OCI-LY1 (cell line): ENCODE data around the gene TGM1.
"Not testable (repeated sequence)": the region's sequence is repeated elsewhere in the genome, so short reads cannot be mapped to it uniquely, and the experiment has no call there.

ENCODE experiments used
- H2AFZ ChIP-seq: fragments of 200-600 bp; sonication (generic), shearing (Covaris generic); 2 replicates; pipeline ENCODE4 v1.6.0; 2014; ENCODE audit warnings: antibody characterized with exemption, mild to moderate bottlenecking, low read length
- H3F3A ChIP-seq: fragments of 200-600 bp; sonication (generic), shearing (Covaris generic); 2 replicates; pipeline ENCODE4 v1.6.0; 2014; ENCODE audit warnings: mild to moderate bottlenecking, antibody characterized with exemption, low read length, moderate library complexity; ENCODE audit not compliant: insufficient read depth
- H3K27ac ChIP-seq: fragments of 200-600 bp; sonication (generic); 2 replicates; pipeline ENCODE4 v1.5.1; 2014; ENCODE audit warnings: low read length, mixed run types, mild to moderate bottlenecking, low read depth; ENCODE audit not compliant: poor library complexity, severe bottlenecking
- H3K27me3 ChIP-seq: fragments of 200-600 bp; sonication (generic); 2 replicates; pipeline ENCODE4 v1.6.0; 2014; ENCODE audit warnings: antibody characterized with exemption, mild to moderate bottlenecking, low read length, moderate library complexity; ENCODE audit not compliant: insufficient read depth
- H3K36me3 ChIP-seq: fragments of 200-600 bp; sonication (generic); 2 replicates; pipeline ENCODE4 v1.6.1; 2014; ENCODE audit warnings: mild to moderate bottlenecking, antibody characterized with exemption, low read length, moderate library complexity, mixed read lengths; ENCODE audit not compliant: insufficient read depth
- H3K4me1 ChIP-seq: fragments of 200-600 bp; sonication (generic); 2 replicates; pipeline ENCODE4 v1.5.1; 2014; ENCODE audit warnings: mild to moderate bottlenecking, low read length, moderate library complexity; ENCODE audit not compliant: insufficient read depth, severe bottlenecking
- H3K4me2 ChIP-seq: fragments of 200-600 bp; sonication (generic), shearing (Covaris generic); 2 replicates; pipeline ENCODE4 v1.6.1; 2014; ENCODE audit warnings: low read length
- H3K4me3 ChIP-seq: fragments of 200-600 bp; sonication (generic); 2 replicates; pipeline ENCODE4 v1.5.1; 2014; ENCODE audit warnings: low read length, low read depth, mild to moderate bottlenecking, mixed read lengths; ENCODE audit not compliant: poor library complexity, severe bottlenecking
- H3K79me2 ChIP-seq: fragments of 200-600 bp; shearing (Covaris generic); 2 replicates; pipeline ENCODE4 v1.6.1; 2016; ENCODE audit warnings: mixed run types, low read length, mixed read lengths; ENCODE audit not compliant: insufficient read depth
- H3K9ac ChIP-seq: fragments of 200-600 bp; sonication (generic), shearing (Covaris generic); 2 replicates; pipeline ENCODE4 v1.6.1; 2014; ENCODE audit warnings: mild to moderate bottlenecking, low read length, mixed read lengths
- H3K9me2 ChIP-seq: fragments of 200-600 bp; sonication (generic), shearing (Covaris generic); 2 replicates; pipeline ENCODE4 v1.6.1; 2014; ENCODE audit warnings: low read depth, mild to moderate bottlenecking, low read length, mixed read lengths
- H3K9me3 ChIP-seq: fragments of 200-600 bp; shearing (Covaris generic); 2 replicates; pipeline ENCODE4 v1.6.1; 2014; ENCODE audit warnings: low read length, mixed read lengths
- H4K20me1 ChIP-seq: fragments of 200-600 bp; sonication (generic), shearing (Covaris generic); 2 replicates; pipeline ENCODE4 v1.6.0; 2016; ENCODE audit warnings: mild to moderate bottlenecking, low read length; ENCODE audit not compliant: insufficient read depth
- EZH2 ChIP-seq: fragments of 200-600 bp; sonication (generic), shearing (Covaris generic); IDR thresholded peaks from 2 replicates; pipeline ENCODE4 v1.8.0; 2017; ENCODE audit warnings: borderline replicate concordance, mixed run types, mild to moderate bottlenecking, antibody characterized with exemption, low read length, moderate library complexity, mixed read lengths
- TF ChIP-seq, protein P1 (sequence below): fragments of 200-600 bp; sonication (generic), shearing (Covaris generic); IDR thresholded peaks from 2 replicates; pipeline ENCODE4 v1.5.1; 2017; ENCODE audit warnings: mild to moderate bottlenecking, antibody characterized with exemption, low read length, moderate library complexity, mixed read lengths

Gene TGM1

DNA sequence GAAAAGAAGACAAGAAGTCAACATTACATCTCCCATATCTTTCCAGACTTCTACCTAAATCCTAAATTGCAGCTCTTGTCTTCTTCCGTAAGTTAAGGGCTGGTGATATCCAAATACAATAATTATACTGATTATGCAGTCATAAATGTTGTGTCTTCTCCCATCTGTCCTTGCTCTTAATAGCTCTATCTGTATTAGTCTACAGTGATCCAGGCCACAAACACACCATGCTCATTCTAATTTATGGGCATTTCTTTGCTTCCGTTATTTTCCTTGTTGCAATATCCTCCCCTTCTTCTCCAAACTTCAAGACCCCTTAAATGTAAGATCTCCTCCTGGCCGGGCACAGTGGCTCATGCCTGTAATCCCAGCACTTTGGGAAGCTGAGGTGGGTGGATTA is 43.5 kb downstream of the TGM1 start:
- H3F3A ChIP-seq = peaks cover 1% of the 10 kb centered on the region; the same call in 1 of the 2 replicates
- peaks cover 26% of the 10 kb centered on the region for H3K79me2 ChIP-seq
- no peak overlapping the region for H3K27ac ChIP-seq
- H3K27me3 ChIP-seq = no peaks in the 10 kb centered on the region
- no peaks in the 10 kb centered on the region for H4K20me1 ChIP-seq
- no peak overlapping the region for H3K4me2 ChIP-seq
- TF ChIP-seq, protein P1, sequence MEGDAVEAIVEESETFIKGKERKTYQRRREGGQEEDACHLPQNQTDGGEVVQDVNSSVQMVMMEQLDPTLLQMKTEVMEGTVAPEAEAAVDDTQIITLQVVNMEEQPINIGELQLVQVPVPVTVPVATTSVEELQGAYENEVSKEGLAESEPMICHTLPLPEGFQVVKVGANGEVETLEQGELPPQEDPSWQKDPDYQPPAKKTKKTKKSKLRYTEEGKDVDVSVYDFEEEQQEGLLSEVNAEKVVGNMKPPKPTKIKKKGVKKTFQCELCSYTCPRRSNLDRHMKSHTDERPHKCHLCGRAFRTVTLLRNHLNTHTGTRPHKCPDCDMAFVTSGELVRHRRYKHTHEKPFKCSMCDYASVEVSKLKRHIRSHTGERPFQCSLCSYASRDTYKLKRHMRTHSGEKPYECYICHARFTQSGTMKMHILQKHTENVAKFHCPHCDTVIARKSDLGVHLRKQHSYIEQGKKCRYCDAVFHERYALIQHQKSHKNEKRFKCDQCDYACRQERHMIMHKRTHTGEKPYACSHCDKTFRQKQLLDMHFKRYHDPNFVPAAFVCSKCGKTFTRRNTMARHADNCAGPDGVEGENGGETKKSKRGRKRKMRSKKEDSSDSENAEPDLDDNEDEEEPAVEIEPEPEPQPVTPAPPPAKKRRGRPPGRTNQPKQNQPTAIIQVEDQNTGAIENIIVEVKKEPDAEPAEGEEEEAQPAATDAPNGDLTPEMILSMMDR = no peak
- TF ChIP-seq EZH2 = no peak
- peaks cover 5% of the 10 kb centered on the region; the same call in 1 of the 2 replicates for H3K36me3 ChIP-seq
- no peaks in the 10 kb centered on the region for H3K9me3 ChIP-seq
- H2AFZ ChIP-seq = no peak overlapping the region
- no peaks in the 10 kb centered on the region for H3K9me2 ChIP-seq
- H3K4me1 ChIP-seq = peaks cover 14% of the 10 kb centered on the region
- H3K4me3 ChIP-seq = no peak overlapping the region
- H3K9ac ChIP-seq = no peak overlapping the region

DNA sequence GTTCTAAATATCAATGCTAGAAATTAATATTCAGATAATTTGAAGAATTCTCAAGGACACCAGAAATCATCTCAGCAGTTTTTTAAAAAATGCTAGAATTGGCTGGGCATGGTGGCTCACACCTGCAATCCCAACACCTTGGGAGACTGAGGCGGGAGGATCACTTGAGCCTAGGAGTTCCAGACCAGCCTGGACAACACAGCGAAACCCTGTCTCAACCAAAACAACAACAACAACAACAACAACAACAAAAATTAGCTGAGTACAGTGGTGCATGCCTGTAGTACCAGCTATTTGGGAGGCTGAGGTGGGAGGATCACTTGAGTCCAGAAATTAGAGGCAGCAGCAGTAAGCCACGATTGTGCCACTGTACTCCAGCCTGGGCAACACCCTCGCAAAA is 43.9 kb downstream of the TGM1 start:
- no peak overlapping the region for H3K4me3 ChIP-seq
- no peaks in the 10 kb centered on the region for H3K9me2 ChIP-seq
- H3K36me3 ChIP-seq = peaks cover 5% of the 10 kb centered on the region; the same call in 1 of the 2 replicates
- no peak overlapping the region for H3K27ac ChIP-seq
- no peaks in the 10 kb centered on the region for H3K27me3 ChIP-seq
- TF ChIP-seq EZH2 = no peak
- TF ChIP-seq, protein P1 = no peak
- H4K20me1 ChIP-seq = no peaks in the 10 kb centered on the region
- H3F3A ChIP-seq = peaks cover 5% of the 10 kb centered on the region
- H3K9ac ChIP-seq = no peak overlapping the region
- H3K9me3 ChIP-seq = no peaks in the 10 kb centered on the region
- peaks cover 23% of the 10 kb centered on the region for H3K79me2 ChIP-seq
- H3K4me2 ChIP-seq = no peak overlapping the region
- H3K4me1 ChIP-seq = peaks cover 18% of the 10 kb centered on the region
- H2AFZ ChIP-seq = no peak overlapping the region

DNA sequence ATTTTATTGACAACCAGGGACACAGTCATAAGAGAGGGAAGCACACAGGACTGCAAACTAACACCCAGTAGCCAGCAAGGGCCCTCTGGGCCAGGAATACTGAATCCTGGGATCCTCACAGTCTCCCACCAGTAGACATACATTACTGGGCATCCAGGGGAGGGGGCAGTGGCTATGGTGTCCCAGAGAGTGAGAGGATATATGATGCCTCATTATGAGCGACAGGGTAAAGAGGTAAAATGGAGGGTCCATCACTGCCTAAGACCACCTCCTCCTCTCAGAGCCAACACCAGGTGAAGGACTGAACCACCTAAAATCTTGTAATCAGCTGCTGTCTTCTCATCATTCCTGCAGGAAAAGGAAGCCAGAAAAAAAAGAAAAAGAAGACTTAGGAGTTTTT is 46.1 kb downstream of the TGM1 start:
- not testable (repeated sequence) for H3K4me3 ChIP-seq, H2AFZ ChIP-seq, H3K9ac ChIP-seq, H3F3A ChIP-seq, H3K27me3 ChIP-seq, H3K9me2 ChIP-seq, H3K4me2 ChIP-seq, H3K79me2 ChIP-seq, H3K9me3 ChIP-seq, H3K36me3 ChIP-seq, H3K27ac ChIP-seq, H4K20me1 ChIP-seq
- H3K4me1 ChIP-seq = peaks cover 32% of the 10 kb centered on the region

DNA sequence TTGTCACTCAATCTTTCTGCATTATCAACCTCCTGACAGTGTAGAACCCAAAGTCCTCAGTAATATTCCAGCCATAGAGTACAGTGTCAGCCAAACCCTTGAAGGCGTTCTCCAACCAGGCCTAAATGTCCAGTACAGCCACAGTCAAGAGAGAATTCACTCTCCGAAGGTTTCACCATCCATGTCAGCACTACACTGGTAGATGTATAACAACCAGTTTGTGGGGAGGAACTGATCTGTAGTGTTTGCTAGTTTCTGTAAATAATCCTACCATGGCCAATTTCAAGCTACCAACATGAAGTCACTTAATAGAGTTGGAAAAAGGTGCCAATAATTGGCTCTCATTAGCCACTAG is 46.7 kb downstream of the TGM1 start:
- Histone ChIP-seq H3K27me3 (no peaks in the 10 kb centered on the region), H4K20me1 (no peaks in the 10 kb centered on the region), H3K9ac (peak overlapping the region; percentile 6; the same call in 1 of the 2 replicates), H3K4me1 (peaks cover 32% of the 10 kb centered on the region), H3K36me3 (peaks cover 11% of the 10 kb centered on the region), H3K79me2 (peaks cover 5% of the 10 kb centered on the region; the same call in 1 of the 2 replicates), H3K4me3 (peak overlapping the region; percentile 73), H3F3A (peaks cover 9% of the 10 kb centered on the region), H3K4me2 (peak overlapping the region; percentile 71; the same call in 1 of the 2 replicates), H3K9me3 (no peaks in the 10 kb centered on the region), H3K9me2 (no peaks in the 10 kb centered on the region), H2AFZ (no peak overlapping the region), H3K27ac (no peak overlapping the region)
- no peak for TF ChIP-seq EZH2
- TF ChIP-seq, protein P1 = no peak
